HL-60 (cell line): ENCODE measurements around the gene RCL1.

Experiments used
- DNase-seq, 2 experiments: peaks; one replicate each; pipeline ENCODE4 v3.0.0-alpha.2; 2010 to 2020; ENCODE audit warnings: low read depth in 1 of 2, low spot score in 1 of 2
- H3K27ac ChIP-seq: fragments of 250-450 bp; sonication (Bioruptor Pico); replicated peaks from 2 replicates; pipeline ENCODE4 v1.5.1; 2020; ENCODE audit warnings: mild to moderate bottlenecking, moderate library complexity
- H3K27me3 ChIP-seq: fragments of 250-450 bp; sonication (Bioruptor Pico); 2 replicates; pipeline ENCODE4 v1.5.1; 2021; ENCODE audit warnings: mild to moderate bottlenecking, moderate library complexity; ENCODE audit not compliant: insufficient read depth, poor library complexity, severe bottlenecking
- H3K4me3 ChIP-seq: replicated peaks from 2 replicates; pipeline ENCODE4 v1.5.1; 2011; ENCODE audit warnings: mild to moderate bottlenecking, control low read depth, low read length; ENCODE audit not compliant: insufficient read depth
- GABPA ChIP-seq: IDR thresholded peaks from 2 replicates; pipeline ENCODE4 v1.6.1; 2012; ENCODE audit warnings: low read depth
- POLR2AphosphoS5 ChIP-seq: IDR thresholded peaks from 2 replicates; pipeline ENCODE4 v1.6.1; 2012; ENCODE audit warnings: low read depth
- SPI1 ChIP-seq: IDR thresholded peaks from 2 replicates; pipeline ENCODE4 v1.6.1; 2012; ENCODE audit warnings: low read depth, mild to moderate bottlenecking, borderline replicate concordance
- TF ChIP-seq, protein P1 (sequence below): IDR thresholded peaks from one replicate; pipeline ENCODE4 v1.5.1; 2011; ENCODE audit warnings: low read length, control low read depth, inconsistent platforms; ENCODE audit not compliant: insufficient read depth
- TF ChIP-seq, protein P2 (sequence below): IDR thresholded peaks from 2 replicates; pipeline ENCODE4 v1.6.1; 2012; ENCODE audit warnings: low read depth; ENCODE audit not compliant: insufficient replicate concordance

RCL1 gene

DNA sequence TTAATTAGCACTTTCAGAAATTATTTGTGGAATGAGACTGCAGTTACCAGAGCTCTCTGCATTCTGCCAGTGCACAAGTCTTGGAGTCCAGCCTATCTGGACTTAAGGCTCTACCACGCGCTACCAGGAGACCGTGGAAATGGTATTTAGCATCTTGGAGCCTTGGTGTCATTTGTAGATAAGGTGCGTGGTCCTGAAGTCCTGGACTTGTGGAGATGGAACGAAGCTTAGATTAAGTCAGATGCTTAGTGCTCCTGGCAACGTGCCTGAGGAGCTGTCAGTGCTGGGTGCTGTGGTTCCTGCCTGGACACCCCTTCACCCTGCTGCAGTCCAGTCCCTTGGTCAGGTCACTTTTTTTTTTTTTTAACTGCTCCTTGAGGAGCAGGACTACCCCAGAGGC, 59.7 kb downstream of the RCL1 start:
- no peak for DNase-seq
- Histone ChIP-seq H3K27ac (no peak overlapping the region), H3K4me3 (no peak overlapping the region), H3K27me3 (no peaks in the 10 kb centered on the region)
- TF ChIP-seq, protein P1, sequence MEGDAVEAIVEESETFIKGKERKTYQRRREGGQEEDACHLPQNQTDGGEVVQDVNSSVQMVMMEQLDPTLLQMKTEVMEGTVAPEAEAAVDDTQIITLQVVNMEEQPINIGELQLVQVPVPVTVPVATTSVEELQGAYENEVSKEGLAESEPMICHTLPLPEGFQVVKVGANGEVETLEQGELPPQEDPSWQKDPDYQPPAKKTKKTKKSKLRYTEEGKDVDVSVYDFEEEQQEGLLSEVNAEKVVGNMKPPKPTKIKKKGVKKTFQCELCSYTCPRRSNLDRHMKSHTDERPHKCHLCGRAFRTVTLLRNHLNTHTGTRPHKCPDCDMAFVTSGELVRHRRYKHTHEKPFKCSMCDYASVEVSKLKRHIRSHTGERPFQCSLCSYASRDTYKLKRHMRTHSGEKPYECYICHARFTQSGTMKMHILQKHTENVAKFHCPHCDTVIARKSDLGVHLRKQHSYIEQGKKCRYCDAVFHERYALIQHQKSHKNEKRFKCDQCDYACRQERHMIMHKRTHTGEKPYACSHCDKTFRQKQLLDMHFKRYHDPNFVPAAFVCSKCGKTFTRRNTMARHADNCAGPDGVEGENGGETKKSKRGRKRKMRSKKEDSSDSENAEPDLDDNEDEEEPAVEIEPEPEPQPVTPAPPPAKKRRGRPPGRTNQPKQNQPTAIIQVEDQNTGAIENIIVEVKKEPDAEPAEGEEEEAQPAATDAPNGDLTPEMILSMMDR, result no peak
- TF ChIP-seq, protein P2, sequence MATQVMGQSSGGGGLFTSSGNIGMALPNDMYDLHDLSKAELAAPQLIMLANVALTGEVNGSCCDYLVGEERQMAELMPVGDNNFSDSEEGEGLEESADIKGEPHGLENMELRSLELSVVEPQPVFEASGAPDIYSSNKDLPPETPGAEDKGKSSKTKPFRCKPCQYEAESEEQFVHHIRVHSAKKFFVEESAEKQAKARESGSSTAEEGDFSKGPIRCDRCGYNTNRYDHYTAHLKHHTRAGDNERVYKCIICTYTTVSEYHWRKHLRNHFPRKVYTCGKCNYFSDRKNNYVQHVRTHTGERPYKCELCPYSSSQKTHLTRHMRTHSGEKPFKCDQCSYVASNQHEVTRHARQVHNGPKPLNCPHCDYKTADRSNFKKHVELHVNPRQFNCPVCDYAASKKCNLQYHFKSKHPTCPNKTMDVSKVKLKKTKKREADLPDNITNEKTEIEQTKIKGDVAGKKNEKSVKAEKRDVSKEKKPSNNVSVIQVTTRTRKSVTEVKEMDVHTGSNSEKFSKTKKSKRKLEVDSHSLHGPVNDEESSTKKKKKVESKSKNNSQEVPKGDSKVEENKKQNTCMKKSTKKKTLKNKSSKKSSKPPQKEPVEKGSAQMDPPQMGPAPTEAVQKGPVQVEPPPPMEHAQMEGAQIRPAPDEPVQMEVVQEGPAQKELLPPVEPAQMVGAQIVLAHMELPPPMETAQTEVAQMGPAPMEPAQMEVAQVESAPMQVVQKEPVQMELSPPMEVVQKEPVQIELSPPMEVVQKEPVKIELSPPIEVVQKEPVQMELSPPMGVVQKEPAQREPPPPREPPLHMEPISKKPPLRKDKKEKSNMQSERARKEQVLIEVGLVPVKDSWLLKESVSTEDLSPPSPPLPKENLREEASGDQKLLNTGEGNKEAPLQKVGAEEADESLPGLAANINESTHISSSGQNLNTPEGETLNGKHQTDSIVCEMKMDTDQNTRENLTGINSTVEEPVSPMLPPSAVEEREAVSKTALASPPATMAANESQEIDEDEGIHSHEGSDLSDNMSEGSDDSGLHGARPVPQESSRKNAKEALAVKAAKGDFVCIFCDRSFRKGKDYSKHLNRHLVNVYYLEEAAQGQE, result no peak
- TF ChIP-seq SPI1, result no peak
- TF ChIP-seq GABPA, result no peak
- TF ChIP-seq POLR2AphosphoS5, result no peak

DNA sequence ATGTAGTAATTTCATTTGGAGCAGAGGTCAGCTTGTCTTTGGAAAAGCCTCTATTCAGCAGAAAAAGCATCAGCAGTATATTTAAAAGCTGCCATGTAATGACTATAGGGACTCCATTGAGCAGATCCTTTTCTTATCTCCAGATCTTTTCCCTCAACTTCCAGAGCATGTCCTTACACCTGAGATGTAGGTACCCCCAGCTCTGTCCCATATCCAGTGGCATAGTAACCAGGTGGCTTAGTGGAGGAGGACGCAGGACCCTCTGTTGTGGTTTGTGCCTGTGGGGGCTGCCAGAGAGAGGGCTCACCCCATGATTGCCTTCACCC, 61.5 kb downstream of the RCL1 start:
- H3K4me3 ChIP-seq, result no peak overlapping the region
- TF ChIP-seq, protein P1, result no peak
- TF ChIP-seq, protein P2, result no peak
- TF ChIP-seq GABPA (no peak), POLR2AphosphoS5 (no peak), SPI1 (no peak)
- no peak for DNase-seq
- H3K27me3 ChIP-seq, result no peaks in the 10 kb centered on the region
- no peak overlapping the region for H3K27ac ChIP-seq

DNA sequence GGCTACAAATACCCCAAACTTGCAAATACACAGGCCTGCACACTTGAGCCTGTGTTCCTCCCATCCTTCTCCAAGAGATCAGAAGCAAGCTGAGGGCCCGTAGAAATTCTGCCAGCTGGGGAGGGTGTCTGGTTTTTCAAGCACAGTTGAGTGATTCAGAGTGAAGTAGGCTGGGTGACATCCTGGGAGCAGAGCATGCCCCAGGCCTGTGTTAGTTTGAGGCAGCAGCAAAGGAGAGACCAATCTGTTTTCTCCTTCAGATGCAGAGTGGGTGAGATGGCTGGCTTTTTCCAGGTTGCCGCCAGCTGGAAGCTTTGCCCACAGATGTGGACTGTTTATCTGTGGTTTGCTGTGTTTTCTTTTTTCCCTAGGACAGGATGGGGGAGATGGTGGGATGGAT, 63.1 kb downstream of the RCL1 start:
- H3K27me3 ChIP-seq, result no peaks in the 10 kb centered on the region
- H3K27ac ChIP-seq, result no peak overlapping the region
- no peak for TF ChIP-seq POLR2AphosphoS5
- TF ChIP-seq, protein P2, result no peak
- TF ChIP-seq GABPA, result no peak
- no peak for TF ChIP-seq SPI1
- TF ChIP-seq, protein P1, result no peak
- no peak for DNase-seq
- no peak overlapping the region for H3K4me3 ChIP-seq
